Stimulated activated memory B cell treated with anti-CD40 and anti-IgM and Interleukin-4, amounts not matched to agents 10 μg/mL and 1 μg/mL and 100 μg/mL, for 72 hours (primary cell): ENCODE data around the gene MUC4.
"Not testable (repeated sequence)": the region's sequence is repeated elsewhere in the genome, so short reads cannot be mapped to it uniquely, and the experiment has no call there.

ENCODE experiments used
- ATAC-seq: fragments of 150-1000 bp; cut with Tn5 transposase; 2 replicates; pipeline ENCODE4 v1.10.0; 2021
- H3K27ac Mint-ChIP-seq: one replicate; pipeline ENCODE4 v1.8.0; 2022; ENCODE audit warnings: mild to moderate bottlenecking, mixed read lengths
- H3K27me3 Mint-ChIP-seq: one replicate; pipeline ENCODE4 v1.8.0; 2022; ENCODE audit warnings: mixed read lengths
- H3K36me3 Mint-ChIP-seq: one replicate; pipeline ENCODE4 v1.8.0; 2022; ENCODE audit warnings: mixed read lengths
- H3K4me1 Mint-ChIP-seq: one replicate; pipeline ENCODE4 v1.8.0; 2022; ENCODE audit warnings: mixed read lengths
- H3K4me3 Mint-ChIP-seq: one replicate; pipeline ENCODE4 v1.8.0; 2022; ENCODE audit warnings: mild to moderate bottlenecking, moderate library complexity, mixed read lengths
- H3K9me3 Mint-ChIP-seq: one replicate; pipeline ENCODE4 v1.8.0; 2022; ENCODE audit warnings: mixed read lengths

Gene MUC4

DNA sequence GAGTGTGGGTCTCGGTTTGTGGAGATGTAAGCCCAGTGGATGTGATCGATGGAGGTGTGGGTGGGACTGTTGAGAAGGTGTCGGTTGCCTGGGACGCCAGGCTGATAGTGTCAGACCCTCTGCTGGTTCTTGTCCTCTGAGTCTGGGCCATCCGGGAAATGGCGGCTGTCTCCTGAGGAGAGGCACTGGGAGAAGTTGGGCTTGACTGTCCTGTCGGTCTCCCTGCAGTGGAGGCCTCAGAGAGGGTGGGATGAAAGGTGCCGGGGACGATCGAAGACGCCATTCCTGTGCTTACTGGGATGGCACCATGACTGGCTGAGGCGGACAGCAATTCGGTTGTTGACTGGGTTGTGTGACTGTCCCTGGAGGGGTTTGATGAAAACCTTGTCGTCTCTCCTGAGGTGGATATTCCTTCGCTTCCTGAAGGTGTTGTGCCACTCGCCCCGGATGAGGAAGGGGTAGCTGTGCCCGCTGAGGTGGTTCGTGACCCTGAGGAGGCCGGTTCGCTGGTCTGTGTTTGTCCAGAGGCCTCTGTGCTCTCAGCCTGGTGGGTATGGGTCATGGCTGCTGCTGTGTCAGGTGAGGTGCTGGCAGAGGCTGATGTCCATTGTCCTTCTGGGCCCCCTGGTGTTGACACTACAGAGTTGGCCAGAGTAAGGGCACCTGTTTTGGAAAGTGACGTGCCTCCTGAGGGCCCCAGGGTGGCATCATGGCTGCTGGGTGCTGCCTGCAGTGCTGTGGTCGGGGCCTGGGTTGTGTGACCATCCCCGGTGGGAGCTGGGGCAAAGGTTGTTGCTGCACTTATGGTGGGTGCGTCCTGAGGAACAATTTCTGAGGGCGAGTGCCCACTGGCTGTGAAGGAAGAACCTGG is 22.8 kb downstream of the MUC4 start:
- ATAC-seq: no peak
- H3K4me3 Mint-ChIP-seq: no peak overlapping the region
- peaks cover 43% of the 10 kb centered on the region for H3K4me1 Mint-ChIP-seq
- H3K9me3 Mint-ChIP-seq: peaks cover 33% of the 10 kb centered on the region
- peaks cover 14% of the 10 kb centered on the region for H3K36me3 Mint-ChIP-seq
- H3K27me3 Mint-ChIP-seq: peaks cover 71% of the 10 kb centered on the region
- H3K27ac Mint-ChIP-seq: no peak overlapping the region

DNA sequence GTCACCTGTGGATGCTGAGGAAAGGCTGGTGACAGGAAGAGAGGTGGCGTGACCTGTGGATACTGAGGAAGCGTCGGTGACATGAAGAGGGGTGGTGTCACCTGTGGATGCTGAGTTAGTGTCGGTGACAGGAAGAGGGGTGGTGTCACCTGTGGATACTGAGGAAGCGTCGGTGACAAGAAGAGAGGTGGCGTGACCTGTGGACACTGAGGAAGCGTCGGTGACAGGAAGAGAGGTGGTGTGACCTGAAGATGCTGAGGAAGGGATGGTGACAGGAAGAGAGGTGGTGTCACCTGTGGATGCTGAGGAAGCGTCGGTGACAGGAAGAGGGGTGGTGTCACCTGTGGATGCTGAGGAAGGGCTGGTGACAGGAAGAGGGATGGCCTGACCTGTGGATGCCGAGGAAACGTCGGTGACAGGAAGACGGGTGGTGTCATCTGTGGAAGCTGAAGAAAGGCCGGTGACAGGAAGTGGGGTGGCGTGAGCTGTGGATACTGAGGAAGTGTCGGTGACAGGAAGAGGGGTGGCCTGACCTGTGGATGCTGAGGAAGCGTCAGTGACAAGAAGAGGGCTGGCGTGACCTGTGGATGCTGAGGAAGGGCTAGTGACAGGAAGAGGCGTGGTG is 25.8 kb downstream of the MUC4 start:
- ATAC-seq, H3K4me3 Mint-ChIP-seq: not testable (repeated sequence)
- peak overlapping the region; percentile 0 for H3K27ac Mint-ChIP-seq
- peaks cover 60% of the 10 kb centered on the region for H3K27me3 Mint-ChIP-seq
- peaks cover 19% of the 10 kb centered on the region for H3K36me3 Mint-ChIP-seq
- peaks cover 53% of the 10 kb centered on the region for H3K9me3 Mint-ChIP-seq
- peaks cover 48% of the 10 kb centered on the region for H3K4me1 Mint-ChIP-seq

DNA sequence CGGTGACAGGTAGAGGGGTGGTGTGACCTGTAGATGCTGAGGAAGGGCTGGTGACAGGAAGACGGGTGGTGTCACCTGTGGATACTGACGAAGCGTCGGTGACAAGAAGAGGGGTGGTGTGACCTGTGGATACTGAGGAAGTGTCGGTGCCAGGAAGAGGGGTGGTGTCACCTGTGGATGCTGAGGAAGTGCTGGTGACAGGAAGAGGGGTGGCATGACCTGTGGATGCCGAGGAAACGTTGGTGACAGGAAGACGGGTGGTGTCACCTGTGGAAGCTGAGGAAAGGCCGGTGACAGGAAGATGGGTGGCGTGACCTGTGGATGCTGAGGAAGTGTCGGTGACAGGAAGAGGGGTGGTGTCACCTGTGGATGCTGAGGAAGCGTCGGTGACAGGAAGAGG is 27.7 kb downstream of the MUC4 start:
- H3K36me3 Mint-ChIP-seq: peaks cover 21% of the 10 kb centered on the region
- H3K27ac Mint-ChIP-seq, ATAC-seq, H3K4me3 Mint-ChIP-seq: not testable (repeated sequence)
- H3K27me3 Mint-ChIP-seq: peaks cover 46% of the 10 kb centered on the region
- H3K9me3 Mint-ChIP-seq: peaks cover 62% of the 10 kb centered on the region
- H3K4me1 Mint-ChIP-seq: peaks cover 51% of the 10 kb centered on the region

DNA sequence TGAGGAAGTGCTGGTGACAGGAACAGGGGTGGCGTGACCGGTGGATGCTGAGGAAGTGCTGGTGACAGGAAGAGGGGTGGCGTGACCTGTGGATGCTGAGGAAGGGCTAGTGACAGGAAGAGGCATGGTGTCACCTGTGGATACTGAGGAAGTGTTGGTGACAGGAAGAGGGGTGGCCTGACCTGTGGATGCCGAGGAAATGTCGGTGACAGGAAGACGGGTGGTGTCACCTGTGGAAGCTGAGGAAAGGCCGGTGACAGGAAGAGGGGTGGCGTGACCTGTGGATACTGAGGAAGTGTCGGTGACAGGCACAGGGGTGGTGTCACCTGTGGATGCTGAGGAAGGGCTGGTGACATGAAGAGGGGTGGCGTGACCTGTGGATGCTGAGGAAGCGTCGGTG is 30.5 kb downstream of the MUC4 start:
- not testable (repeated sequence) for ATAC-seq, H3K27ac Mint-ChIP-seq, H3K4me3 Mint-ChIP-seq
- Mint-ChIP-seq H3K9me3 (peaks cover 58% of the 10 kb centered on the region), H3K4me1 (peaks cover 41% of the 10 kb centered on the region), H3K36me3 (peaks cover 18% of the 10 kb centered on the region), H3K27me3 (peaks cover 35% of the 10 kb centered on the region)

DNA sequence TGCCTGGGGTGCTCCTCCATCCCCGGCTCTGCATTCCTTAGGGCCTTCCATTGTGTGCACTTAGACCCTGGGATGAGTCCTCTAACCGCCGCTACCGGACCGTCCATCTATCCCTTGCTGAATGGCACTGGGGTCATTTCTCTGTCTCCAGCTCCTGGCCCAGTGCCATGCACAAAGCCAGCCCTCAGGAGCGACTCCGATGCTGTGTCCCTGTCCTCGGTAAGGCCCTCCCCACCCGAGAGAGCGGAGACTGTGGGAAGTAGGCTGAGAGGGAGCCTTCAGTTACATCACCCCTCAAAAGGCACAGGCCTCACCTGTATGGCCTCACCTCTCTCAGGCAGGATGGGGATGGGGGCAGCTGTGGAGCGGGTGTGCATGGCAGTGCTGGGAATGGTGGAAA is 33.8 kb downstream of the MUC4 start:
- no peak overlapping the region for H3K27ac Mint-ChIP-seq
- ATAC-seq: no peak
- H3K36me3 Mint-ChIP-seq: peaks cover 7% of the 10 kb centered on the region
- H3K27me3 Mint-ChIP-seq: peaks cover 22% of the 10 kb centered on the region
- H3K4me3 Mint-ChIP-seq: no peak overlapping the region
- peaks cover 16% of the 10 kb centered on the region for H3K4me1 Mint-ChIP-seq
- H3K9me3 Mint-ChIP-seq: peaks cover 34% of the 10 kb centered on the region

DNA sequence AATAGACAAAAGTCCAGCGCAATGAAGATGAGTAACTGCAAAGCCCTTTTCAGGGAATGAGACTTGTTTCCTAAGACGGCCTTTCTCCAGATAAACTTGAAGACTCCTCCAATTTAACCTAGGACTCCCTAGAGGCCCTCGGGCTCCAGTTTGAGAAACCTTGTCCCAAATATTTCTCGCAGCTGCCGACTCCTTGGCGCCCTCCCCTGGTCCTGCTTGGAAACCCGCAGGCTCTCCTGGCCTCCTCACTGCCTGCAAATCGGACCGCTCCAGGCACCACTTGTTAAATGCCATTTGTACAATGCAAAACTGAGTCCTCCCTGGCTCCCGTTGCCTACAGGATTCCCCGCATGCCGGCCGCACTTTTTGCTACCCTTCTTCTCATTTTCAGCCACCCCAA is 36.8 kb downstream of the MUC4 start:
- Mint-ChIP-seq H3K4me3 (no peak overlapping the region), H3K4me1 (peaks cover under 1% of the 10 kb centered on the region), H3K27me3 (peaks cover 22% of the 10 kb centered on the region), H3K9me3 (peaks cover 8% of the 10 kb centered on the region), H3K27ac (no peak overlapping the region), H3K36me3 (no peaks in the 10 kb centered on the region)
- ATAC-seq: no peak

DNA sequence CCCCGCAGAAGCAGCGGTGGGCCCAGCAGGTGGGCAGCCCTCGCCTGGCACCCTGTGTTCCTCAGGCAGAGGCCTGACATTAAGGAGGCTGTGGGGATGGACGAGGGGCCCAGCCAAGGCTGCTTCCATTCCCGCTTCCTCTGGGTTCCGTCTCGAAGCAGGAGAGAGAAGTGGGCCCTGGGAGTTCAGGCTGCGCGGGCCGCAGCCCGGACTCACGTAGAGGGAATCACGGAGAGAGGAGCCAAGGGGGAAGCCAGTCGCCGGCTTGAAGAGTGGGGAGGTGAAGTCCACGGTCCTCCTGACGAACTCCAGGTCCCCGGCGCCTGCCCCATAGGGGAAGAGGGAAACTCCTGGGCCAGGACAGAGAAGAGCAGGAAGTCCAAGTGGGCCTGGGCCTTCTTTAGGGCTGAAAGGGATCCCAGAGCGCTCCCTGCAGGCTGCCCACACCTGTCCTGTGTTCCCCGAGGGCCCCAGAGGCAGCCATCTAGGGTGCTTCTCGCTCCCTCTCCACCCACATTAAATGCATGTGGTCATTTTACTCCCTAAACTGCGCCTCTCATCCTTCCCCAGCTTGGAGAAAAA is 37.7 kb downstream of the MUC4 start:
- Mint-ChIP-seq H3K27ac (no peak overlapping the region), H3K4me1 (no peaks in the 10 kb centered on the region)

DNA sequence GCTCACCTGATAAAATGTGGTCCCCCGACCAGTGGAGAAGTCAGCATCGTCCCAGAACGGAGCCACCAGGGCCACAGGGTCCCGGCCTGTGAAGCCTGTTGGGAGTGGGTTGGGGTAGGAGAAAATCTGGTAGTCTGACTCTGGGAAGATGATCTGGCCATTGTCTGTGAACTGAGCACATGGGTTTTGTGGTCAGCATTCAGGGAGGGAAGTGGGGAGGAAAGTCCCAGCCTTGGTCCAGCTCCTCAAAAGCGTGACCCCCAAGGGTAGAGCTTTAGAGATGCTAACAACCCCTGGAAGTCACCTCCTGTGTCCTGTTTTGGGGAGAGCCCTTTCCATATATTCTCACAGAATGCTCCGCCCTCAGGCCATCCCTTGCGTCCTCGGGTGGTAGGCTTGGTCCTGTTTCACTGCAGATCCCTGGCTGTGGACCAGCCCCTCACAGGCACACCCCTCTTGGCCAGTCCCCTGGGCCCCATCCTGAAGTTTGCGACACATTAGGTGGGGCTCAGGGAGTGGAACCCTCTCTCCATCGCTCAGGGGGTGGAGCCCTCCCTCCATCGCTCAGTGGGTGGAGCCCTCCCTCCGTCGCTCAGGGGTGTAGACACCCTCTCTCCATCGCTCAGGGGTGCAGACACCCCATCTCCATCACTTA is 40.0 kb downstream of the MUC4 start:
- Mint-ChIP-seq H3K27me3 (peaks cover 22% of the 10 kb centered on the region), H3K36me3 (no peaks in the 10 kb centered on the region), H3K27ac (no peak overlapping the region), H3K4me1 (no peaks in the 10 kb centered on the region), H3K9me3 (peaks cover 14% of the 10 kb centered on the region), H3K4me3 (no peak overlapping the region)
- no peak for ATAC-seq

More for the DNA sequence above, 37.7 kb downstream of the MUC4 start:
- H3K27me3 Mint-ChIP-seq: peaks cover 22% of the 10 kb centered on the region
- peaks cover 8% of the 10 kb centered on the region for H3K9me3 Mint-ChIP-seq
- no peak for ATAC-seq
- no peak overlapping the region for H3K4me3 Mint-ChIP-seq
- H3K36me3 Mint-ChIP-seq: no peaks in the 10 kb centered on the region

DNA sequence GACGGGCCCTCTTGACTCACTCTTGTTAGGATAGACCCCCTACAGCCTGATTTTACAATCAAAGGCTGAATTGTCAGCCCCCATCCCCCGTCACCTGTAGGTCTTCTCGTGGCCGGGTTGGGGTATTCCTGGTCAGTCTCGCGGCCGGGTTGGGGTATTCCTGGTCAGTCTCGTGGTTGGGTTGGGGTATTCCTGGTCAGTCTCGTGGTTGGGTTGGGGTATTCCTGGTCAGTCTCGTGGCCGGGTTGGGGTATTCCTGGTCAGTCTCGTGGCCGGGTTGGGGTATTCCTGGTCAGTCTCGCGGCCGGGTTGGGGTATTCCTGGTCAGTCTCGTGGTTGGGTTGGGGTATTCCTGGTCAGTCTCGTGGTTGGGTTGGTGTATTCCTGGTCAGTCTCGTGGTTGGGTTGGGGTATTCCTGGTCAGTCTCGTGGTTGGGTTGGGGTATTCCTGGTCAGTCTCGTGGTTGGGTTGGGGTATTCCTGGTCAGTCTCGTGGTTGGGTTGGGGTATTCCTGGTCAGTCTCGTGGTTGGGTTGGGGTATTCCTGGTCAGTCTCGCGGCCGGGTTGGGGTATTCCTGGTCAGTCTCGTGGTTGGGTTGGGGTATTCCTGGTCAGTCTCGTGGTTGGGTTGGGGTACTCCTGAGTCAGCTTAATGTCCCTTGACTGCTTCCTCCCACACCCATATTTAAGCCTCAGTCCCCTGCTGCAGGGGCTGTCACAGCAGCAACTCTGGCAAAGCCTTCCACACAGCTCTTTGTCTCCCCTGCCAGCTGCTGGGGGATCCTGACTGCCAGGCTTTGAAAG is 40.7 kb downstream of the MUC4 start:
- not testable (repeated sequence) for ATAC-seq, H3K36me3 Mint-ChIP-seq, H3K27ac Mint-ChIP-seq, H3K4me3 Mint-ChIP-seq, H3K4me1 Mint-ChIP-seq
- H3K27me3 Mint-ChIP-seq: peaks cover 22% of the 10 kb centered on the region
- H3K9me3 Mint-ChIP-seq: peaks cover 14% of the 10 kb centered on the region

DNA sequence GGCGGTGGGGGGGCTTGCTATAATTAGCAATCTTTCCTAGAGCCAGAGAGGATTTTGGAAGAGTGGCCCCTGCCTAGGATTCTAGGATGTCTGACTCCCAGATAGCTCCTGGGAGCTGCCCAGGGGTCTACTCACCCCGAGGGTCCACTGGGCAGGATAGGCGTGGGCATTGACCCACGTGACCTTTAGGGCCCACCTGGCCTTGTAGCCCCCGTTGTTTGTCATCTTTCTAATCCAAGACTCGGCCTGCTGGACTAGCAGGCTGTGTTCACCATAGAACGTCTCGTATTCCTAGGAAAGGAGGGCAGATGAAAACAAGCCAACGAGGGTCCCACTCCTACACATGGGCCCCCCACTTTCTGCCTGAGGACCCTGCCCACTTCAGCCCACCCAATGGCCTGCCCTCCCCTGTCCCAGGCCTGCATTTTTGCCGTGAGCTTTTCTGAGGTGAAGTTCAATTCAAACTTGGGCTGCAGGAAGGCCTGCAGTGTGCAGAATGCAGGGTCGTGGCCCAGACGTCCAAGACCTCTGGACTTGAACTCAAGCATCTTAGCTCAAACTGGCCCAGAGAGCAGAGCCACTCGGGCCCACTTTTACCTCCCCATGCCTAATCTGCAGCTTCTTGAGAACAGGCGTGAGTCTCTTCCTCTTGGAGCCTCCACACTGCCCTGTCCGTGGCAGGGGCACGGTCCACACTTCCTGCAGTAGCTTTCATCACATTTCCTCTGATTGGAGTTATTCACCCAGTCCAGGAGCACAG is 41.5 kb downstream of the MUC4 start:
- Mint-ChIP-seq H3K9me3 (peaks cover 11% of the 10 kb centered on the region), H3K4me3 (no peak overlapping the region), H3K27ac (no peak overlapping the region), H3K4me1 (no peaks in the 10 kb centered on the region), H3K36me3 (no peaks in the 10 kb centered on the region), H3K27me3 (peaks cover 22% of the 10 kb centered on the region)
- ATAC-seq: no peak

DNA sequence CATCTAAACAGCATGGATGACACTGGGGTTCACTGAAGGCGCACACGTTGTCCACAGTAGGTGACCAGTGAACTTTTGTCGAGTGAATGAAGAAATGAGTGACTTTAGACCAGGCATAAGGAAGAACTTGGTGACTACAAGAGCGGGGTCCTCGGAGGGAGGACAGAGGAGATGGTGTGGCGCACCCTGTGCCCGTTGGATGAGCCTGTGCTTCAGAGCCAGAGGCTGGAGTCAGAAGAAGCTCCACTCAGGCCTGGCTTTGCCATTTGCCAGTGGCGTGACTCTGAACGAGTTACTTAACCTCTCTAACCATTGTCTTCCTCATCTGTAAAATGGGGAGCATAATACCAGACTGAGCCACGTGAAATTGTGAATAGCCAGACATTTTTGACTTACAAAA is 42.2 kb downstream of the MUC4 start:
- H3K36me3 Mint-ChIP-seq: no peaks in the 10 kb centered on the region
- no peak overlapping the region for H3K4me3 Mint-ChIP-seq
- H3K27me3 Mint-ChIP-seq: peaks cover 25% of the 10 kb centered on the region
- peaks cover 11% of the 10 kb centered on the region for H3K9me3 Mint-ChIP-seq
- no peak overlapping the region for H3K27ac Mint-ChIP-seq
- ATAC-seq: no peak
- no peaks in the 10 kb centered on the region for H3K4me1 Mint-ChIP-seq

DNA sequence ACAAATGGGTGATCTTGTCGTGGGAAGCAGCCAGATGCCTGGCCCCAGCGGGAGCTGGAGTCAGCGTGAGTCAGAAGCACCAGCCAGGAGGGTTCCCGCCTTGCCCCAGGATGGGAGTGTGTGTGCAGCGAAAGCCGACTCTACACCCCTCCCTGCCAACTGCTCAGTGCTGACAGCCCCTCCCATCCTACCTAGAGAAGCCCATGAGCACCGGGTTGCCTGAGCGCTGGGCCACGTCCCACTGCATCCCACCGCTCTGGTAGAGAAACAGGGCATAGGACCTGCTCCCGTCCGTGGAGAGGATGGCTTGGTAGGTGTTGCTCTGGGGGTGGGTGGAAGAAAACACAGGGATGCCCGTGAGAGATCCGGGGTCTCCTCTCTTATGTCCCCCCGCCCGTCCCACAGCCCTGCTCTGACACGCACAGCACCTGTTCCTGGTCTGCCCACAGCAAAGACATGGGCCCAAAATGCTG is 42.9 kb downstream of the MUC4 start:
- Mint-ChIP-seq H3K9me3 (peaks cover 11% of the 10 kb centered on the region), H3K27ac (no peak overlapping the region), H3K27me3 (peaks cover 28% of the 10 kb centered on the region), H3K36me3 (no peaks in the 10 kb centered on the region), H3K4me3 (no peak overlapping the region), H3K4me1 (no peaks in the 10 kb centered on the region)
- peak; percentile 18 for ATAC-seq

DNA sequence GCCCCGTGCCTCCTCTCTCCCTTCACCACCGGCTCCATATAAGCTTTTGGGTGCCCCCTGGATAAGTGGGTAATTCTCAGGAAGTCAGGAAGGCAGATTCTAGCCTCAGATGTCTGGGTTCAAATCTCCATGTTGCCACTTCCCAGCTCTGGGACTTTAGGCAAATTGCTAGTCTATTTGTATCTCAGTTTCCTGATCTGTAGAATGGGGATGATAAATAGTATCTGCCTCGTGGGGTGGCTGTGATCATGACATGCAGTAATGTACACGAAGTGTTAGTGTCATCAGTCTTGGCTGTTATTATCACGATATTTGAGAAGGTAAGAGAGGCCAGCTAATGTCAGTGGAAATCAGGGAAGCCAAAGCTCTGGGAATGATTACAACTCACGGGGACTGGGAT is 43.3 kb downstream of the MUC4 start:
- no peak for ATAC-seq
- Mint-ChIP-seq H3K4me1 (no peaks in the 10 kb centered on the region), H3K4me3 (no peak overlapping the region), H3K27ac (no peak overlapping the region), H3K27me3 (peaks cover 28% of the 10 kb centered on the region), H3K9me3 (peaks cover 11% of the 10 kb centered on the region), H3K36me3 (no peaks in the 10 kb centered on the region)

DNA sequence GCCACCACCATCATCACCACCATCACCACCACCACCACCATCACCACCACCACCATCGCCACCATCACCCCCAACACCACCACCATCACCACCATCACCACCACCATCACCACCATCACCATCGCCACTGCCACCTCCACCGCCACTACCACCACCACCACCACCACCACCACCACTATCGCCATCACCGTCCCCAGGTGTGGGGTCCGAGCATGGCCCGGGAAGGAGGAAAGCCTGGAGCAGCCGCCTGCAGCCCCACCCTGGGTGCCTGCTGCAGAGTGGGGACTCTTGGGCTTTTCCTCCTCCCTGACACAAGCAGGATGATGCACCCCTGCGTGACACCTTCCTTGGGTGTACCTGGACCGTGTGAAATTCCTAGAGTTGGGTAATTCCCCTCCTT is 43.9 kb downstream of the MUC4 start:
- Mint-ChIP-seq H3K27me3 (peaks cover 24% of the 10 kb centered on the region), H3K27ac (no peak overlapping the region), H3K4me1 (no peaks in the 10 kb centered on the region), H3K9me3 (peaks cover 11% of the 10 kb centered on the region), H3K4me3 (no peak overlapping the region), H3K36me3 (no peaks in the 10 kb centered on the region)
- no peak for ATAC-seq
